ENCODE data around the gene CFDP1.

CFDP1 gene

GRCh38 chr16:75402821-75403475 is 30.4 kb downstream of the CFDP1 start:
- no peak for DNase-seq

- DNase-seq: no peak
These were observed 31.0 kb downstream of the CFDP1 start for GRCh38 chr16:75402159-75402820.

DNA sequence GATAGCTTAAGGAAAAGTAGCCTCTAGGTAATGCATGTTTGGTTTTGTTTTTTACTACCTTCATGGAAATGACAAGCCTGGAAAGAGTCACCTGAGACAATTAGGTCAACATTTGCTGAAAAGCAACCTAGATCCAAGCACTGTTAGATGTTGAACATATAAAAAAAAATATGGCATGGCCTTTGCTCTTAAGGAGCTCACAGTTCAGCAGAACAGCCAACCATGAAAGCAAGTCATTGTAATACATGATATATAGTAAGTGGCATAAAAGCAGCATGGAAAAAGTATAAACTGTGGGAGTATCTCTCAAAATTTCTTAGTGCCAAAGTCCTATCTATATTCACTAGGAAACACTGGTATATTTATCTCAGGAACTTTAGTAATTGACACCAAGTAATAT is 31.6 kb downstream of the CFDP1 start:
- no peak for DNase-seq

- no peak for DNase-seq
These were observed 35.0 kb downstream of the CFDP1 start for GRCh38 chr16:75398333-75398732.

DNA sequence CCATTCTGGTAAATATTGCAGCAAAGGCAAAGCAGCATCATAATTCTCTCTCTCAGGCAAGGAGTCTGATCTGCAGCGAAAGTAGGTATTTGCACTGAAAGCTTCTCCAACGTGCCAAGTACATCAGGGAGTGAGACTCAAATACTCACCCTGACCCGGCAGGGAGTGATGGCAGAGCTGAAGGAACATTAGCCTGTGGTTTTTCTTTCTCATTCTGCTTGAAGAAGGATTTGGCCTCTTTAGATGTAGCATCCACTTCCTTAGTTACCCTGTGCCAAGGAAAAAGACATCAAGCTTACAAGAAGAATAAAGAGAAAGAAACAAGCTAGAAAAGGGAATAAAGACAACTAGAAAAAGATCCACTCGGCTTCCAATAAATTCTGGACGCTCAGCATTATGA is 38.4 kb downstream of the CFDP1 start:
- DNase-seq: no peak

DNA sequence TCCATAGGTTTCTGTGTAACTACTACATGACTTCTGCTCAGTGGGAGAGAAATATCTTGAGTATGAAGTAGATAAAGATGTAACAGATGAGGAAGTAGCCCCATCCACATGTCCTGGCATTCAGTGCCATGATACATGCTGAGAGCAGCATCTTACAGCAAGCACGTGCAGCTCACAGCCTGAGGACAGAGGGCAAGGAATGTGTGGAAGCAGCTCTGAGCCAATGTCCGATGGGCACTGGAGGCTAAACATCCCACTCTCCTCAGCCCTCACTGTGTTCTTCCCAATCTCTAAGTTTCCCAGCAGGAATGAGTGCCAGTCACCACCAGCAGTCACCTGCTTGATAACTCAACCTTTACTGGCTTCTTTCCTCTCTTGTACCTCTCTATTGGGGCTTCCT is 40.4 kb downstream of the CFDP1 start:
- DNase-seq: no peak

GRCh38 chr16:75390926-75391653 is 42.2 kb downstream of the CFDP1 start:
- DNase-seq: no peak

DNA sequence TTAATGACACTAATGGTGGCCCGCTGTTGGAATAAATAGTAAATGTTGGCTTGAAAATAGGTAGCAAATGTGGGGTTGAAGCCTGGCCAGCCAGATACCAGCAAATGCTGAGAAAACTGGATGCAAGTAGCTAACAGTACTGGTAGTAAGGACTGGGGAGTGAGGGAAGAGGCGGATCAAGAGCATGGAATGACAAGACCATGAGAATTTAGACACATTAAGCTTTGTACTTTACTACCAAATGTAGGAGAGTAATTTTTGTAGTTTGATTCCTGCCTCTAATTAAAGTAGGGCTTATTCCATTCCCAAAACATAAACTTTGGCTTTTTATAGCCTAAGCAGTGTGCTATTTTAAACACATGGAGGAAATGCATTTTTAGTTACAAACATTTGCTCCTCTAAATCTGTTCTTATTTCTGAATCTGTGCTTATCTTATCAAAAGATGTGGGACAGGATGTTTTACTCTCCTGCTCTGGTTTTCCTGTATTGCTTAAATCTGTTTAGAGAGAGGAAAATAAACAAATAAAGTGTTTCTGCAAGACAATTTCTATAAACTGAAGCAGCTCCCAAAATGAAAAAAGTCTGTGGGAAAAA is 44.1 kb downstream of the CFDP1 start:
- DNase-seq: no peak

DNA sequence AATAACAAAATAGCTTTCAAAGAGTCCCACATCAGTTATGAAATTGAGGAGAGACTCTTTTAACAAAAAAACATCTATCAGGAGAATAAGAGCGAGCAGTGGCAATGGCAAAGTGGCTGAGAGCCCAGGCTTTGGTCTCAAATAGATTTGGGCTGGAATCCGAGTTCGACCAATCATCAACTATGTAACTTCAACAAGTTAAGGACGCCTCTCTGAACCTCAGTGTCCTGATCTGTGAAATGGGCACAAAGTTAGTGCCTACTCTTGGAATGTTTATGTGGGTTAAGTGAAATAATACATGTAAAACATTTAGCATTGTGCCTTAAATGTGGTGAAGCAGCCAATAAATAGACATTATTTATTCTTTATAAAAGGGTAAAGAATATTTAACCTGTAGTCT is 45.4 kb downstream of the CFDP1 start:
- no peak for DNase-seq

DNA sequence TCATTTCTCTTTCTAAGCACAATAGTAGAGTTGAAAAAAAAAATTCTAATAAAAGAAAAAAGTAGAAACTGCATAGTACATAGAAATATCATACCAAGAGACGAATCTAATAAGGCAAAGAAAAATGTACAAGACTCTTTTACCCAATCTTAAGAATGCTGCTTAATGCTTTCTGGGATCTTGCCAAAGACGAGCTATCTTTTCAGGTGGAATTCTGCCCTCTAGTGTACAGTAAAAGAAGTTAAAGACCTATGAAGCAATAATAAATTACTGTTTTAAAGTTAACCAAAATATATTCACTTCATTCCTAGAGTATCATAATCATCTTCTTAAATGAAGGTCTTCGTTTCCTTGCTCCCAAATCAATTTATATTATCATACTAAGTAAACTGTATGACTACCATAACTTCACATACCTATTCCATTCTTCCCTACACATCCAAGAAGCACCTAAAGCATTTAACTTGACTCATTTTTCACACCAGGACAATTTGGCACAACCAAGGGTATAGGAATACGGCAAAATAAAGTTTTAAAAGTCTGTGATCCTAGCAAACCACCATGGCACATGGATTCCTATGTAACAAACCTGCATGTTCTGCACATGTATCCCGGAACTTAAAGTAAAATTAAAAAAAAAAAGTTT is 47.7 kb downstream of the CFDP1 start:
- no peak for DNase-seq

GRCh38 chr16:75383141-75383540 is 50.2 kb downstream of the CFDP1 start:
- no peak for DNase-seq

GRCh38 chr16:75382611-75383010 is 50.7 kb downstream of the CFDP1 start:
- no peak for DNase-seq

DNA sequence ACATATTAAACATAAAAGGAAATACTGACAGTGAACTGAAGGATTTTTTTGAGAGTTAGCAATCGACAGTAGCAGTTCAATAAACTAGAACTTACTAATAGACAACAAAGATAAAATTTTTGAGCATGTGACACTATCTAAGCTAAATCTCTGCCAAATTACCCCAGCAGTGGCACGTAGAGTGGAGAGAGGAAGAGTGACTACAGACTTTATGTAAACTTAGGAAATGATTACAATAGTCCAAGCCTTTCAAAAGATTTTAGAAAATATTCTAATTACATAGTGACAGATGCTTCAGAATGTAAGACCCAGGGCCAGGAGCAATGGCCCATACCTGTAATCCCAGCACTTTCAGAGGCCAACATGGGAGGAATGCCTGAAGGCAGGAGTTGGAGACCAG is 52.4 kb downstream of the CFDP1 start:
- no peak for DNase-seq

DNA sequence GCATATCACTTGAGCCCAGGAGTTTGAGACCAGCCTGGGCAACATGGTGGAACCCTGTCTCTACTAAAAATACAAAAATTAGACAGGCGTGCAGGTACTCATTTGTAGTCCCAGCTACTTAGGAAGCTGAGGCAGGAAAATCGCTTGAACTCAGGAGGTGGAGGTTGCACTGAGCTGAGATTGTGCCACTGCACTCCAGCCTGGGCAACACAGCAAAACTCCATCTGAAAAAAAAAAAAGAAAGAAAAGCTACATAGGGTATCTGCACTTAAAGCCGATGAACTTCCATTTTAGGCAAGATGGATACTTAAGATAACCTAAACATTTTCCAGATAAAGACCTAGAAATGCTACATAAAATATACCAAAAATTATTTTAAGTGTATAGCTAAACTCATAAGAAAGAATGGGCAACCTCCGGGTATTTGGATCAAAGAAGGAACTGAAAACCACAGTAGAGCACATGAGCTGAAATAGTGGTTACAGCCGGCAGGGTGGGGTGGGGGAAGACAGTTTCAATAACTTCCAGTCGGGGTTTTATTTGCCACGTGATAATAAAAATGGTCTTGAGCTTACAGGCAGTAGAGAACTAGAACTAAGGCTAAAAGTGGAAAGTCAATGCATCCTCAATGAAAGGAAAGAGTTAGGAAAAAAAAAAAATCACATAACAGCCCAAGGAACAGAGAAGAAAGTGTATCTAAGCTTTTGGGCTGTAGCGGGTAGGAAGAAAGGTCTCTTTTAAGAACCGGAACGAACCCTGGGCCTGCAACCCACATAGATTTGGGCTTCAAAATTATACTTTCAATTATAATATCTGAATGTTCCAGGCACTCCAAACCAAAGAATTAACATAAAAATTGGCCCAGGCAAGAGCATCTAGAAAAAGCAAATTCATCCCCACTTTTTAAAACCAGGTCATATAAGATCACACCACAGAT is 53.1 kb downstream of the CFDP1 start:
- peak; percentile 4 to 9 for DNase-seq

- no peak for DNase-seq
These were observed 54.0 kb downstream of the CFDP1 start for GRCh38 chr16:75379339-75379738.

- no peak for DNase-seq
These were observed 54.7 kb downstream of the CFDP1 start for GRCh38 chr16:75378616-75379015.

- no peak for DNase-seq
These were observed 55.4 kb downstream of the CFDP1 start for GRCh38 chr16:75377729-75378386.

- DNase-seq: no peak
These were observed 56.7 kb downstream of the CFDP1 start for GRCh38 chr16:75376475-75377161.

- no peak for DNase-seq
These were observed 58.9 kb downstream of the CFDP1 start for GRCh38 chr16:75374388-75374787.

GRCh38 chr16:75372236-75372856 is 61.0 kb downstream of the CFDP1 start:
- no peak for DNase-seq

All from activated CD4-positive, alpha-beta T cell treated with anti-CD3 and anti-CD28 coated beads, Interleukin-2, amount 50 U/mL, for 4 hours (primary cell).